CMK (cell line): ENCODE measurements around the gene RAI1.

ENCODE experiments used
- DNase-seq: peaks from one replicate; pipeline ENCODE4 v3.0.0-alpha.2; 2010; ENCODE audit warnings: low read depth

Gene RAI1

GRCh38 chr17:17815062-17815406, 133.8 kb downstream of the RAI1 start:
- DNase-seq, result no peak

- no peak for DNase-seq
These were observed 134.4 kb downstream of the RAI1 start for GRCh38 chr17:17815436-17816200.

GRCh38 chr17:17816240-17816814, 135.1 kb downstream of the RAI1 start:
- no peak for DNase-seq

- no peak for DNase-seq
These were observed 135.7 kb downstream of the RAI1 start for GRCh38 chr17:17816831-17817551.

- DNase-seq, result no peak
These were observed 136.3 kb downstream of the RAI1 start for GRCh38 chr17:17817552-17817947.

- DNase-seq, result no peak
These were observed 136.8 kb downstream of the RAI1 start for GRCh38 chr17:17818088-17818526.

- no peak for DNase-seq
These were observed 137.9 kb downstream of the RAI1 start for GRCh38 chr17:17819111-17819510.

GRCh38 chr17:17819561-17819995, 138.3 kb downstream of the RAI1 start:
- DNase-seq, result no peak

- DNase-seq, result no peak
These were observed 138.8 kb downstream of the RAI1 start for GRCh38 chr17:17820046-17820445.

- no peak for DNase-seq
These were observed 139.4 kb downstream of the RAI1 start for GRCh38 chr17:17820463-17821158.

GRCh38 chr17:17822189-17822588, 140.9 kb downstream of the RAI1 start:
- no peak for DNase-seq

GRCh38 chr17:17822616-17823015, 141.4 kb downstream of the RAI1 start:
- no peak for DNase-seq

- DNase-seq, result no peak
These were observed 142.3 kb downstream of the RAI1 start for GRCh38 chr17:17823433-17824118.

- DNase-seq, result no peak
These were observed 143.0 kb downstream of the RAI1 start for GRCh38 chr17:17824119-17824782.

- no peak for DNase-seq
These were observed 143.7 kb downstream of the RAI1 start for GRCh38 chr17:17824783-17825614.

- DNase-seq, result no peak
These were observed 145.1 kb downstream of the RAI1 start for GRCh38 chr17:17826342-17826713.

GRCh38 chr17:17826942-17827785, 145.9 kb downstream of the RAI1 start:
- no peak for DNase-seq

- DNase-seq, result no peak
These were observed 146.8 kb downstream of the RAI1 start for GRCh38 chr17:17827826-17828621.

GRCh38 chr17:17830269-17830567, 149.0 kb downstream of the RAI1 start:
- no peak for DNase-seq
